SK-N-SH treated with all-trans-retinoic acid at 6 μM for 48 hours (cell line): ENCODE results near the gene HOXD1.

ENCODE experiments used
- ATAC-seq: fragments of 200-7000 bp; cut with Tn5 transposase; 3 replicates; pipeline ENCODE4 v1.9.1; 2020; ENCODE audit warnings: mild to moderate bottlenecking, moderate library complexity
- ARNTL ChIP-seq: fragments of 450-650 bp; formaldehyde crosslinking; IDR thresholded peaks from 2 replicates; pipeline ENCODE4 v1.5.0; 2020; ENCODE audit warnings: low read depth, mild to moderate bottlenecking, moderate library complexity, borderline replicate concordance
- BACH2 ChIP-seq: fragments of 250-450 bp; sonication (Bioruptor Pico); IDR thresholded peaks from 2 replicates; pipeline ENCODE4 v1.9.0; 2021; ENCODE audit warnings: mild to moderate bottlenecking, borderline replicate concordance
- CSDC2 ChIP-seq: fragments of 250-450 bp; sonication (Bioruptor Pico); IDR thresholded peaks from 2 replicates; pipeline ENCODE4 v1.5.0; 2020; ENCODE audit warnings: mild to moderate bottlenecking, moderate library complexity
- ESRRG ChIP-seq: fragments of 250-450 bp; sonication (Bioruptor Pico); IDR thresholded peaks from 2 replicates; pipeline ENCODE4 v1.6.1; 2021; ENCODE audit warnings: mild to moderate bottlenecking
- GLIS3 ChIP-seq: fragments of 250-450 bp; sonication (Bioruptor Pico); IDR thresholded peaks from 2 replicates; pipeline ENCODE4 v1.5.0; 2020; ENCODE audit warnings: mild to moderate bottlenecking, moderate library complexity
- ISL1 ChIP-seq: fragments of 250-450 bp; sonication (Bioruptor Pico); IDR thresholded peaks from 2 replicates; pipeline ENCODE4 v2.1.2; 2022; ENCODE audit warnings: mild to moderate bottlenecking, moderate library complexity
- OSR1 ChIP-seq: fragments of 250-450 bp; sonication (Bioruptor Pico); IDR thresholded peaks from 2 replicates; pipeline ENCODE4 v1.8.0; 2022; ENCODE audit warnings: moderate library complexity, mild to moderate bottlenecking, inconsistent platforms
- PPARA ChIP-seq: fragments of 250-450 bp; sonication (Bioruptor Pico); IDR thresholded peaks from 2 replicates; pipeline ENCODE4 v1.5.0; 2020; ENCODE audit warnings: mild to moderate bottlenecking, borderline replicate concordance
- RARB ChIP-seq: fragments of 250-450 bp; sonication (Bioruptor Pico); IDR thresholded peaks from 2 replicates; pipeline ENCODE4 v1.8.0; 2021; ENCODE audit warnings: mild to moderate bottlenecking, moderate library complexity
- SNAI2 ChIP-seq: fragments of 250-450 bp; sonication (Bioruptor Pico); IDR thresholded peaks from 2 replicates; pipeline ENCODE4 v1.5.0; 2020; ENCODE audit warnings: mild to moderate bottlenecking, moderate library complexity
- TCF4 ChIP-seq: fragments of 250-450 bp; sonication (Bioruptor Pico); IDR thresholded peaks from 2 replicates; pipeline ENCODE4 v1.8.0; 2021; ENCODE audit warnings: mild to moderate bottlenecking, moderate library complexity, borderline replicate concordance
- TOX ChIP-seq: fragments of 250-450 bp; sonication (Bioruptor Pico); IDR thresholded peaks from 2 replicates; pipeline ENCODE4 v1.8.0; 2021; ENCODE audit warnings: mild to moderate bottlenecking, moderate library complexity, borderline replicate concordance
- ZC3H10 ChIP-seq: fragments of 250-450 bp; sonication (Bioruptor Pico); IDR thresholded peaks from 2 replicates; pipeline ENCODE4 v1.5.1; 2021; ENCODE audit warnings: mild to moderate bottlenecking, moderate library complexity
- ZFP3 ChIP-seq: fragments of 250-450 bp; sonication (Bioruptor Pico); IDR thresholded peaks from 2 replicates; pipeline ENCODE4 v1.5.0; 2020; ENCODE audit warnings: mild to moderate bottlenecking, moderate library complexity
- ZFP30 ChIP-seq: fragments of 450-650 bp; formaldehyde crosslinking; IDR thresholded peaks from 2 replicates; pipeline ENCODE4 v1.5.0; 2022; ENCODE audit warnings: mild to moderate bottlenecking, moderate library complexity
- ZNF565 ChIP-seq: fragments of 450-650 bp; formaldehyde crosslinking; conservative IDR thresholded peaks from 2 replicates; pipeline ENCODE4 v1.5.0; 2020; ENCODE audit warnings: low read depth, mild to moderate bottlenecking, moderate library complexity
- ZNF70 ChIP-seq: fragments of 450-650 bp; formaldehyde crosslinking; IDR thresholded peaks from 2 replicates; pipeline ENCODE4 v1.5.0; 2020; ENCODE audit warnings: mild to moderate bottlenecking, moderate library complexity
- ZNF8 ChIP-seq: fragments of 450-650 bp; formaldehyde crosslinking; IDR thresholded peaks from 2 replicates; pipeline ENCODE4 v1.5.0; 2020; ENCODE audit warnings: mild to moderate bottlenecking, moderate library complexity
- TF ChIP-seq, protein P1 (sequence below): fragments of 250-450 bp; sonication (Bioruptor Pico); IDR thresholded peaks from 2 replicates; pipeline ENCODE4 v1.5.1; 2020; ENCODE audit warnings: low read depth, mild to moderate bottlenecking, moderate library complexity
- TF ChIP-seq, protein P2 (sequence below): fragments of 250-450 bp; sonication (Bioruptor Pico); IDR thresholded peaks from 2 replicates; pipeline ENCODE4 v1.8.0; 2021; ENCODE audit warnings: low read depth, mild to moderate bottlenecking, moderate library complexity, borderline replicate concordance
- TF ChIP-seq, protein P3 (sequence below): fragments of 250-450 bp; sonication (Bioruptor Pico); IDR thresholded peaks from 2 replicates; pipeline ENCODE4 v1.8.0; 2020; ENCODE audit warnings: mild to moderate bottlenecking, moderate library complexity, borderline replicate concordance
- TF ChIP-seq, protein P4 (sequence below): fragments of 250-450 bp; sonication (Bioruptor Pico); IDR thresholded peaks from 2 replicates; pipeline ENCODE4 v1.5.1; 2021; ENCODE audit warnings: mild to moderate bottlenecking, moderate library complexity

HOXD1 gene

GRCh38 chr2:176163672-176164056 is 24.8 kb upstream of the HOXD1 start (continued):
- TF ChIP-seq, protein P1, sequence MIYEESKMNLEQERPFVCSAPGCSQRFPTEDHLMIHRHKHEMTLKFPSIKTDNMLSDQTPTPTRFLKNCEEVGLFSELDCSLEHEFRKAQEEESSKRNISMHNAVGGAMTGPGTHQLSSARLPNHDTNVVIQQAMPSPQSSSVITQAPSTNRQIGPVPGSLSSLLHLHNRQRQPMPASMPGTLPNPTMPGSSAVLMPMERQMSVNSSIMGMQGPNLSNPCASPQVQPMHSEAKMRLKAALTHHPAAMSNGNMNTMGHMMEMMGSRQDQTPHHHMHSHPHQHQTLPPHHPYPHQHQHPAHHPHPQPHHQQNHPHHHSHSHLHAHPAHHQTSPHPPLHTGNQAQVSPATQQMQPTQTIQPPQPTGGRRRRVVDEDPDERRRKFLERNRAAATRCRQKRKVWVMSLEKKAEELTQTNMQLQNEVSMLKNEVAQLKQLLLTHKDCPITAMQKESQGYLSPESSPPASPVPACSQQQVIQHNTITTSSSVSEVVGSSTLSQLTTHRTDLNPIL (CRISPR knock-in tag) = no peak
- TF ChIP-seq RARB (CRISPR knock-in tag) = no peak
- TF ChIP-seq, all 23 proteins: peak for 0

- TF ChIP-seq, protein P2, sequence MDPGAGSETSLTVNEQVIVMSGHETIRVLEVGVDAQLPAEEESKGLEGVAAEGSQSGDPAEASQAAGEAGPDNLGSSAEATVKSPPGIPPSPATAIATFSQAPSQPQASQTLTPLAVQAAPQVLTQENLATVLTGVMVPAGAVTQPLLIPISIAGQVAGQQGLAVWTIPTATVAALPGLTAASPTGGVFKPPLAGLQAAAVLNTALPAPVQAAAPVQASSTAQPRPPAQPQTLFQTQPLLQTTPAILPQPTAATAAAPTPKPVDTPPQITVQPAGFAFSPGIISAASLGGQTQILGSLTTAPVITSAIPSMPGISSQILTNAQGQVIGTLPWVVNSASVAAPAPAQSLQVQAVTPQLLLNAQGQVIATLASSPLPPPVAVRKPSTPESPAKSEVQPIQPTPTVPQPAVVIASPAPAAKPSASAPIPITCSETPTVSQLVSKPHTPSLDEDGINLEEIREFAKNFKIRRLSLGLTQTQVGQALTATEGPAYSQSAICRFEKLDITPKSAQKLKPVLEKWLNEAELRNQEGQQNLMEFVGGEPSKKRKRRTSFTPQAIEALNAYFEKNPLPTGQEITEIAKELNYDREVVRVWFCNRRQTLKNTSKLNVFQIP = no peak
- no peak for TF ChIP-seq BACH2 (CRISPR knock-in tag)
- TF ChIP-seq ZNF8 (CRISPR knock-in tag) = no peak
- no peak for TF ChIP-seq OSR1 (CRISPR knock-in tag)
- TF ChIP-seq RARB (CRISPR knock-in tag) = no peak
- no peak for TF ChIP-seq ARNTL (CRISPR knock-in tag)
- no peak for TF ChIP-seq ZNF70 (CRISPR knock-in tag)
- no peak for TF ChIP-seq ZC3H10 (CRISPR knock-in tag)
- no peak for TF ChIP-seq GLIS3
- TF ChIP-seq ZNF565 = no peak
- TF ChIP-seq TOX (CRISPR knock-in tag) = no peak
- no peak for TF ChIP-seq ZFP30 (CRISPR knock-in tag)
- no peak for TF ChIP-seq TCF4 (CRISPR knock-in tag)
- no peak for TF ChIP-seq CSDC2 (CRISPR knock-in tag)
- no peak for ATAC-seq
These were observed 24.3 kb upstream of the HOXD1 start for GRCh38 chr2:176164201-176164600.

DNA sequence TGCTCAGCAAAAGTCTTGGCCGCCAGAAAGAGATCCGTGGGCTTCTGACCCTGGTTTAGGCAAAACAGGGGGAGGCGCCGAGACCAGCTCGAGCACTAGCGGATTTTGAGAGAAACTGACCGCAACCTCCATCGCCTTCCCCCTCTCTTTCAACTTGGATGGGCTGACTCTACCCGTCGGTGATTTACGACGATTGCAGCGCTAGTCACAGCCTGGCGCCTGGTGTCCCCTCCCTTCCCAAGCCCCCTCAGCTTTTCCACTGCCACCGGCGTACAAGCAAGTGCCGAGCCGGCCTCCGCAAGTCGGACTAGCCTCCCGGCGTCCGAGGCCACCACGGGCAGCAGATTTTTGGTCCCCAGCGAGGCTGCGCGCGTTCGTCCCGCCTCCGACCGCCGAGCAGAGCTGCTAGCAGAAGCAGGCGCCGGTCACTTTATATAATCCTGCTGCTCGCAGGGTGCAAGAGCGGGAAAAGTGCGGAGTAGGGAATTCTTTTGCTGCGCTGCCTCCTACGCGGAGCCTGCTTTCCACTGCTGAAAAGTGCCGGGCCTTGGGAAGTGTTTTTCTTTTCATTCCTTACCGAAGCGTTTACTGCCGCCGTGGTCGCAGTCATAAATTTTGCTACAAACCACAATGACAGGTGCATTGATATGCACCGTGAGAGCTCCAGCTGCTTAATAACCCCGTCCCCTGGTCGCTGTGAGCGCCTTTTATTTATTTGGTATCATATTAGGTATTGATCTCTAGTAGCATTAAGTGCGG is 23.7 kb upstream of the HOXD1 start:
- TF ChIP-seq TCF4 (CRISPR knock-in tag) (no peak), ZNF8 (CRISPR knock-in tag) (no peak), ISL1 (no peak)
- no peak for ATAC-seq

DNA sequence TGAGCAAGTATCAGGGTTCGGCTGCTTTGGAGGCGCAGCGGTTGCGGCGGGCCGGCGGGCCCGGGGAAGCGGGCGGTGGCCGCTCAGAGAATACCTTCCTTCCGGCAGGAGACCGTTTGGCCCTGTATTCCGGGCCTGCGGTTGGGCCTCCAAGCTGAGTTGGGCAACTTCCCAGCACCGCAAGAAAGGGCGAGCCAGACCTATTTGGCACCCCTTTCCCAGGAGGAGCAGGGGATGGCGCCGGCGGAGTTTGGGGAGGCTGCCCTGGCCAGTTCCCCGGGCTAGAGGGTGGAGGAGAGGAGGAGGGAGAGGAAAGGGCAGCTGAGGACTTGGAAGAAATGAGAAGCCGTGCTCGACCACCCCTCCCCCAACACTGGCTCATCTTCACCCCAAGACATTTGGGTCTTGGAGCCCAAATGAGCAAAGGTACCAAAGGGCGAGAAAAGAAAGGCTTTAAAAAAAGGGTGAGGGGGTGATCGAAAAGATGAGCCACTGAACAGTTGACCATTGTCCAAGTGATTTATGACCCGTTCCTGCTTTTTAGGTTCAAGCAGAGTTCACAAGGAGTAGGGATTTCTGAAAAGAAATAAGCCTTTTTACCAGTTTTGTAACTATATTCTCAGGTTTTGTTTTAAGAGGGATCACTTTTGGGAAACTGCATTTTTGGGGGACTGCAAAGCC is 23.0 kb upstream of the HOXD1 start:
- TF ChIP-seq, protein P3, sequence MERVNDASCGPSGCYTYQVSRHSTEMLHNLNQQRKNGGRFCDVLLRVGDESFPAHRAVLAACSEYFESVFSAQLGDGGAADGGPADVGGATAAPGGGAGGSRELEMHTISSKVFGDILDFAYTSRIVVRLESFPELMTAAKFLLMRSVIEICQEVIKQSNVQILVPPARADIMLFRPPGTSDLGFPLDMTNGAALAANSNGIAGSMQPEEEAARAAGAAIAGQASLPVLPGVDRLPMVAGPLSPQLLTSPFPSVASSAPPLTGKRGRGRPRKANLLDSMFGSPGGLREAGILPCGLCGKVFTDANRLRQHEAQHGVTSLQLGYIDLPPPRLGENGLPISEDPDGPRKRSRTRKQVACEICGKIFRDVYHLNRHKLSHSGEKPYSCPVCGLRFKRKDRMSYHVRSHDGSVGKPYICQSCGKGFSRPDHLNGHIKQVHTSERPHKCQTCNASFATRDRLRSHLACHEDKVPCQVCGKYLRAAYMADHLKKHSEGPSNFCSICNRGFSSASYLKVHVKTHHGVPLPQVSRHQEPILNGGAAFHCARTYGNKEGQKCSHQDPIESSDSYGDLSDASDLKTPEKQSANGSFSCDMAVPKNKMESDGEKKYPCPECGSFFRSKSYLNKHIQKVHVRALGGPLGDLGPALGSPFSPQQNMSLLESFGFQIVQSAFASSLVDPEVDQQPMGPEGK (CRISPR knock-in tag) = no peak
- TF ChIP-seq ZNF565 (no peak), ZFP3 (CRISPR knock-in tag) (no peak), GLIS3 (no peak), ESRRG (CRISPR knock-in tag) (no peak), PPARA (no peak), ISL1 (no peak), TOX (CRISPR knock-in tag) (no peak), ZFP30 (CRISPR knock-in tag) (no peak), CSDC2 (CRISPR knock-in tag) (no peak), SNAI2 (CRISPR knock-in tag) (no peak), ZNF8 (CRISPR knock-in tag) (no peak)
- TF ChIP-seq, protein P4, sequence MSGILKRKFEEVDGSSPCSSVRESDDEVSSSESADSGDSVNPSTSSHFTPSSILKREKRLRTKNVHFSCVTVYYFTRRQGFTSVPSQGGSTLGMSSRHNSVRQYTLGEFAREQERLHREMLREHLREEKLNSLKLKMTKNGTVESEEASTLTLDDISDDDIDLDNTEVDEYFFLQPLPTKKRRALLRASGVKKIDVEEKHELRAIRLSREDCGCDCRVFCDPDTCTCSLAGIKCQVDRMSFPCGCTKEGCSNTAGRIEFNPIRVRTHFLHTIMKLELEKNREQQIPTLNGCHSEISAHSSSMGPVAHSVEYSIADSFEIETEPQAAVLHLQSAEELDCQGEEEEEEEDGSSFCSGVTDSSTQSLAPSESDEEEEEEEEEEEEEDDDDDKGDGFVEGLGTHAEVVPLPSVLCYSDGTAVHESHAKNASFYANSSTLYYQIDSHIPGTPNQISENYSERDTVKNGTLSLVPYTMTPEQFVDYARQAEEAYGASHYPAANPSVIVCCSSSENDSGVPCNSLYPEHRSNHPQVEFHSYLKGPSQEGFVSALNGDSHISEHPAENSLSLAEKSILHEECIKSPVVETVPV = no peak
- TF ChIP-seq, protein P2 = no peak
- ATAC-seq = no peak
